Fibroblast of mammary gland (primary cell): ENCODE results near the gene CXCL16.
"Not testable (repeated sequence)": the region's sequence is repeated elsewhere in the genome, so short reads cannot be mapped to it uniquely, and the experiment has no call there.

Experiments
- DNase-seq: peaks from one replicate; pipeline ENCODE4 v3.0.0-alpha.2; 2010; ENCODE audit warnings: low read depth
- H3K4me3 ChIP-seq: 2 replicates; pipeline ENCODE4 v1.5.1; 2011; ENCODE audit warnings: low read depth, mild to moderate bottlenecking, low read length, moderate library complexity; ENCODE audit not compliant: control insufficient read depth
- TF ChIP-seq, protein P1 (sequence below): conservative IDR thresholded peaks from 2 replicates; pipeline ENCODE4 v1.5.1; 2011; ENCODE audit warnings: low read depth, low read length, inconsistent platforms; ENCODE audit not compliant: control insufficient read depth, insufficient read depth

CXCL16 gene

DNA sequence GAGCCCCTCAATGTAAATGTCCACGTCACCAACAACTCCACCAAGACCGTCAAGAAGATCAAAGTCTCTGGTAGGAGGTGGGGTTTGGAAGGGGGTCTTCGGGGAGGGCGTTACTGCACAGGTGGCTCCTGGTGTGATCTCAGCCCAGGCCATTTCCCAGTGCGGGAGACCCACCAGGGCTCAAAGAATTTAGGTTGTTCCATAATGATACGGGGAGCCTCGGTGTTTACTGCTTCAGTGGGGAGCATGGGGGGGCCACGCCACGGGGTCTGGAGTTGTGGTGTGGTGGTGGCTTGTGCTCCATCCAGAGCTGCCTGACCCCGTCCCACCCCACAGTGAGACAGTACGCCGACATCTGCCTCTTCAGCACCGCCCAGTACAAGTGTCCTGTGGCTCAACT, 21.5 kb downstream of the CXCL16 start:
- no peak overlapping the region for H3K4me3 ChIP-seq
- TF ChIP-seq, protein P1, sequence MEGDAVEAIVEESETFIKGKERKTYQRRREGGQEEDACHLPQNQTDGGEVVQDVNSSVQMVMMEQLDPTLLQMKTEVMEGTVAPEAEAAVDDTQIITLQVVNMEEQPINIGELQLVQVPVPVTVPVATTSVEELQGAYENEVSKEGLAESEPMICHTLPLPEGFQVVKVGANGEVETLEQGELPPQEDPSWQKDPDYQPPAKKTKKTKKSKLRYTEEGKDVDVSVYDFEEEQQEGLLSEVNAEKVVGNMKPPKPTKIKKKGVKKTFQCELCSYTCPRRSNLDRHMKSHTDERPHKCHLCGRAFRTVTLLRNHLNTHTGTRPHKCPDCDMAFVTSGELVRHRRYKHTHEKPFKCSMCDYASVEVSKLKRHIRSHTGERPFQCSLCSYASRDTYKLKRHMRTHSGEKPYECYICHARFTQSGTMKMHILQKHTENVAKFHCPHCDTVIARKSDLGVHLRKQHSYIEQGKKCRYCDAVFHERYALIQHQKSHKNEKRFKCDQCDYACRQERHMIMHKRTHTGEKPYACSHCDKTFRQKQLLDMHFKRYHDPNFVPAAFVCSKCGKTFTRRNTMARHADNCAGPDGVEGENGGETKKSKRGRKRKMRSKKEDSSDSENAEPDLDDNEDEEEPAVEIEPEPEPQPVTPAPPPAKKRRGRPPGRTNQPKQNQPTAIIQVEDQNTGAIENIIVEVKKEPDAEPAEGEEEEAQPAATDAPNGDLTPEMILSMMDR, result no peak
- DNase-seq, result no peak

DNA sequence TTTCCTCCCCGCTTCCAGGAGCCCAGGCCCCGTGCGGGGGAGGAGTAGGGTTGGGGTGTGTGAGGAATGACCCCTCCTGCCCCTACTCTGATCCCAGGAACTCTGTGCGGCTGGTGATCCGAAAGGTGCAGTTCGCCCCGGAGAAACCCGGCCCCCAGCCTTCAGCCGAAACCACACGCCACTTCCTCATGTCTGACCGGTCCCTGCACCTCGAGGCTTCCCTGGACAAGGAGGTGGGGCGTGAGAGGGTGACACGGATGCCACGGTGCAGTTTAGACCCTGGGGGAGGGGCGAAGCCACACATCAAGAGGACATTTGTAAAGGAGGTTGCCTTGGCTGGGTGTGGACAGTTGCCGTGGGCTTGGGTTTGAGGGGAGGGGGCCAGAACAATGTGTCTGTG, 21.9 kb downstream of the CXCL16 start:
- TF ChIP-seq, protein P1, result no peak
- DNase-seq, result no peak
- no peak overlapping the region for H3K4me3 ChIP-seq

DNA sequence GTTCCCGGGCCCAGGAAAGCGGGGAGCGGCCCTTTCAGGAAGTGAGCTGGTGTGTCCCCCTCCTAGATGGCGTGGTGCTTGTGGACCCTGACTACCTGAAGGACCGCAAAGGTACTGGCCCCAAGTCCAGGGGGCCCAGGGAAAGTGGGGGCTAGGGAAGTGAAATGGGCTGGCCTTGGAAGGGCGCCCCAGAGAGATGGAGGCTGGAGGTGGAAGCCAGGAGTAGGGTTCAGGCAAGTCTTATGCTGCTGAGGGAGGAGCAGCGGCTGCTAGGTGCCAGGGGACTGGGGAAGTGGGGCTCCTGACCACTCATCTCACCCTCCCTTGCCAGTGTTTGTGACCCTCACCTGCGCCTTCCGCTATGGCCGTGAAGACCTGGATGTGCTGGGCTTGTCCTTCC, 23.6 kb downstream of the CXCL16 start:
- TF ChIP-seq, protein P1, result no peak
- no peak for DNase-seq
- H3K4me3 ChIP-seq, result no peak overlapping the region

DNA sequence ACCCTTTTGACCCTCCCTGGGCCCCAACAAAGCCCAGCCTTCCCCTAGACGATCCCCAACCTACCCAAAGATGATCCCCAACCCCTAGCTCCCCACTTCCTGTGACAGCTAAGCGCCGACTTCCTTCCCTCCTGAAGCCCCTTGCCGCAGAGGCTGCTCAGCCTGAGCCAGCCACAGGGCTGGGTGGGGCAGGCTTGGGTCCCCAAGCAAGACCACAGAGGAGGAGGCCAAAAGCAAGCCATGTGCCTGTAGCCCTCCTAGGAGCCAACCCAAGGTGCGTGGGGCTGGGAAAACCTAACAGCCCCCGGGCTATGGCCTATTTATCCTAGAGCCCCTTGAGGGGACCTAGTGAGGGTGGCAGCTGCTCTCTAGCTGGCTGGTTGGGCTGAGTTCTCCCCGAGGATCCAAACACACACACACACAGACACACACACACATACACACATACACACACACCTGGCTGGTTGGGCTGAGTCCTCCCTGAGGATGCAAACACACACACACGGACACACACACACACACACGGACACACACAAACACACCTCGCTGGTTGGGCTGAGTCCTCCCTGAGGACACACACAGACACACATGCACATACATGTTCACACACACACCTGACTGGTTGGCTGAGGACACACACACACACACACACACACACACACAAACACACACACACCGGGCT, 24.5 kb downstream of the CXCL16 start:
- TF ChIP-seq, protein P1, result no peak
- no peak overlapping the region for H3K4me3 ChIP-seq
- DNase-seq, result no peak

DNA sequence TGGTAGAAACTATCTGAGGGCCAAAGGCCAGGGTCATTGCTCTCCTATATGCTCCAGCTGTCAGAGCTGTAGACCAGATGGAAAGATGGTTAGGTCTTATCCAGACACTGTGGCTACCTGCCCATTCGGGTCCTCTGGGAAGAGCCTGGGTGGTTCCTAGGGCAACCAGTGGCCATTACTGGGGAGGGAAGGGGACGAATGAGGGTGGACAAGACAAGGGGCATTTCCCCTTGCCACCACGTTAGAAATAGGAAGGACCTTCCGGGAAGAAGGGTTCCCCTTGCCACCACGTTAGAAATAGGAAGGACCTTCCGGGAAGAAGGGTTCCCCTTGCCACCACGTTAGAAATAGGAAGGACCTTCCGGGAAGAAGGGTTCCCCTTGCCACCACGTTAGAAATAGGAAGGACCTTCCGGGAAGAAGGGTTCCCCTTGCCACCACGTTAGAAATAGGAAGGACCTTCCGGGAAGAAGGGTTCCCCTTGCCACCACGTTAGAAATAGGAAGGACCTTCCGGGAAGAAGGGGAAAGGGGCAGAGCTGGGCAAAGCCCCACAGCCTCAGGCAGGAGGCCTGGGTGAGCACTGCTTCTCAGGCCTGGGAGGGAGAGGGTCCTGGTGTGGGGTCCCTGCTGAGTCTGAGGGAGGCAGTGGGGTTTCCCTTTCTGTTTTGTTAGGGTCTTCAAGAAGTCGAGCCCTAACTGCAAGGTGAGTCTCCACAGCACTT, 25.2 kb downstream of the CXCL16 start:
- H3K4me3 ChIP-seq, DNase-seq: not testable (repeated sequence)

DNA sequence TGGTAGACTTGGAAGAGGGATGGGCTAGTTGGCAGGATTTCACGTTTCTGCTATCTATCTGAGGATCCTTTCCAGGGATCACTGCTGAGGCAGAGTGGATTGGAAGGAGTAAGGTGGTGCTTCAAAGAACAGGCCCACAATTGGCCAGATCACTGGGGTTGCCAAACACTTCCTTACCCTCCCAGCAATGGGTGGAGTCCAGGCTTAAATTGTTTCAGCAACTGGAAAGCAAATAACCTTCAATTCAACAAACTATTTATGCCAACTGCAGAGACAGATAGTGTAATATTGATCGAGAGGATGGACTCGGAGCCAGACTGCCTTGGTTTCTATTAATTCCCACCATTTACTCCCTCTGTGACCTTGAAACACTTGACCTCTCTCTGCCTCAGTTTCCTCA, 27.2 kb downstream of the CXCL16 start:
- TF ChIP-seq, protein P1, result no peak
- DNase-seq, result no peak
- H3K4me3 ChIP-seq, result no peak overlapping the region

DNA sequence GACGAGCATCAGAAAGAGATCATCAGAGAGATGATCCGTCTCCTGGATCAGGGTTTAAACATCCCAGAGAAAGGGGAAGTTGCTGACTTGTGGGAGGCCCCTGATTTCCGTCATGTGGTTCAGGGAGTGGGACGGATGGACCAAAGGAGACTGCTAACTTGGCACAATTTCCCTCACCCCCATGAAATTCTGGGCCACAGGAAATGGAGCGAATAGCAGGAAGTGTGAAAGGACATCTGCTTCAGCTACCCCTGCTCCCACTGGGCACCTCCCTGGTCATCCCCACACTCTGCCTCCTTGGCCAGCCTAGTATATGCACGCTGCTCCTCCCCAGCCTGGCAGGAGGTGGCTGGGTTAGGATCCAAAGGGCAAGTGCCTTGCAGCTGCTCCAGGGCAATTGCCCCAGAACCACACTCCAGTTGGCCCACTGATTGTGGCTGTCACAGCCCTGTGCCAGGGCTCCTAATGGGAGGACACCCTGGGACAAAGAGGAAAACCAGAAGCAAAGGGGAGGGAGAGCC, 28.0 kb downstream of the CXCL16 start:
- no peak for DNase-seq
- H3K4me3 ChIP-seq, result no peak overlapping the region
- TF ChIP-seq, protein P1, result no peak
